Medulla oblongata (tissue), 1 donor: Measurements from ENCODE around the gene AKR1C8.

ENCODE experiments used
- DNase-seq: peaks from one replicate; pipeline ENCODE4 v3.0.0-alpha.2; 2015; ENCODE audit errors: extremely low spot score

The AKR1C8 gene

GRCh38 chr10:5108658-5109416, 76.1 kb downstream of the AKR1C8 start:
- no peak for DNase-seq

- DNase-seq = no peak
Measured at GRCh38 chr10:5107860-5108526, 77.0 kb downstream of the AKR1C8 start.

- no peak for DNase-seq
Measured at GRCh38 chr10:5106553-5106952, 78.4 kb downstream of the AKR1C8 start.

GRCh38 chr10:5105626-5106025, 79.3 kb downstream of the AKR1C8 start:
- no peak for DNase-seq
